Body of pancreas (tissue), 4 donors: ENCODE data around the gene MYO18B. TPM values are rescaled to one million over a fixed set of nuclear protein-coding genes. Genes with fewer than 3 reads are reported as not detected.

ENCODE experiments used
- ATAC-seq: fragments of 150-250 bp; one replicate; pipeline ENCODE4 v1.9.1; 2016
- DNase-seq, 4 donors: peaks; one replicate each; pipeline ENCODE4 v3.0.0-alpha.2; 2019
- H3K27ac ChIP-seq, 4 donors: fragments of 200-600 bp; sonication (generic); 1 replicate in 3 of 4; 2 replicates in 1 of 4; pipeline versions ENCODE4 v1.5.1 to v1.6.1; 2016 to 2019; ENCODE audit warnings: mild to moderate bottlenecking in 1 of 4, mixed read lengths in 1 of 4, moderate library complexity in 1 of 4
- H3K27me3 ChIP-seq, 2 donors: fragments of 200-600 bp; sonication (generic); one replicate each; pipeline ENCODE4 v1.6.0; 2016; ENCODE audit warnings: mild to moderate bottlenecking in 1 of 2
- H3K36me3 ChIP-seq, 2 donors: fragments of 200-600 bp; sonication (generic); replicated peaks in 1 of 2; 2 replicates each; pipeline ENCODE4 v1.5.1; 2016; ENCODE audit warnings: low read depth in 2 of 2; ENCODE audit not compliant: insufficient read depth in 1 of 2
- H3K4me1 ChIP-seq: fragments of 200-600 bp; sonication (generic); one replicate; pipeline ENCODE4 v1.6.0; 2016
- H3K4me3 ChIP-seq, 2 donors: fragments of 200-600 bp; sonication (generic); 1 replicate in 1 of 2; 2 replicates in 1 of 2; pipeline ENCODE4 v1.5.1; 2016 to 2019
- H3K9me3 ChIP-seq, 3 donors: fragments of 200-600 bp; sonication (generic); 1 replicate in 2 of 3; 2 replicates in 1 of 3; pipeline ENCODE4 v1.5.1; 2016
- CTCF ChIP-seq, 7 experiments: fragments of 450-650 bp in 4 of 7; fragments of 200-600 bp in 3 of 7; sonication (generic) in 3 of 7; IDR thresholded peaks; one replicate each; pipeline ENCODE4 v1.5.1; 2016 to 2019; ENCODE audit warnings: antibody characterized with exemption in 7 of 7
- POLR2A ChIP-seq, 3 donors: fragments of 450-650 bp; IDR thresholded peaks; one replicate each; pipeline ENCODE4 v1.6.1; 2016; ENCODE audit warnings: antibody characterized with exemption in 3 of 3, mild to moderate bottlenecking in 2 of 3
- WGBS, 2 donors: methylation state at CpG; one replicate each; pipeline ENCODE4 v1.1.5; 2017; 5-methylcytosine and 5-hydroxymethylcytosine counted together
- intact Hi-C: fragments of 100-400 bp; cut with DNase I; formaldehyde crosslinking; loops from one replicate; pipeline ENCODE4 v1.15.1; 2023
- total RNA-seq, 2 donors: library from RNA; depleted of rRNA; stranded (reverse); fragments of >200 nt; gene quantifications; one replicate each; pipeline ENCODE4 v1.1.0, GENCODE V29; 2016

Gene MYO18B
- total RNA-seq, 2 donors from 2014 or later: 1.3 TPM; not detected in 1

DNA sequence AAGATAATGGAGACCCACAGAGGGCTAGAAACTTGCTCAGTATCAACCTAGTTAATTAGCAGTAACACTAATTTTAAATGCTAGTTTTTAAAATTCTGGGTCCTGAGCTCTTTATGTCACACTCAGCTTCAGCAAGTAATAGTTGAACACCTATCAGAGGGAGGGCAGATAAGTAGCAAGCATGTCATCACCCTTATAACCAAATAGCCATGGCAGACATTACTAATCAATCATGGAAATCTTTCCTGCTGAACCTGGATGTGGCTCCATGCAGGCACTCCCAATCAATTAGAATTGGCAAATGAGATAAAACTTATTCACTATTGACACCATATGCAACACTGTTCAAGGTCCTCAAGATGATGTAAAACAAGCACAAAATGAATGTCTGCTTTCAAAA, 315.7 kb downstream of the MYO18B start:
- Histone ChIP-seq H3K9me3 (no peaks in the 10 kb centered on the region), H3K27ac (no peak overlapping the region), H3K4me3 (no peak overlapping the region), H3K27me3 (no peaks in the 10 kb centered on the region), H3K36me3 (no peaks in the 10 kb centered on the region), H3K4me1 (no peaks in the 10 kb centered on the region)
- no peak for ATAC-seq
- DNase-seq: no peak
- TF ChIP-seq CTCF (IDR thresholded peaks at IDR 0.05): no peak
- no peak for TF ChIP-seq POLR2A (IDR thresholded peaks at IDR 0.05)
- intact Hi-C loops: no loop called here

GRCh38 chr22:26064048-26064447, 322.1 kb downstream of the MYO18B start:
- intact Hi-C loops: no loop called here
- Histone ChIP-seq H3K36me3 (no peaks in the 10 kb centered on the region), H3K4me3 (no peak overlapping the region), H3K4me1 (no peaks in the 10 kb centered on the region), H3K27me3 (no peaks in the 10 kb centered on the region), H3K9me3 (no peaks in the 10 kb centered on the region), H3K27ac (no peak overlapping the region)
- DNase-seq (no peak), ATAC-seq (no peak)
- 34 to 40% methylated on average over 2 of the region's 2 CpGs for WGBS, 2 donors
- TF ChIP-seq CTCF (IDR thresholded peaks at IDR 0.05) (no peak), POLR2A (IDR thresholded peaks at IDR 0.05) (no peak)

- no peak overlapping the region for H3K4me3 ChIP-seq
- ATAC-seq: no peak
- H3K27me3 ChIP-seq: no peaks in the 10 kb centered on the region
- no peaks in the 10 kb centered on the region for H3K36me3 ChIP-seq
- no peak for DNase-seq
- TF ChIP-seq POLR2A (IDR thresholded peaks at IDR 0.05) (no peak), CTCF (IDR thresholded peaks at IDR 0.05) (no peak)
- H3K4me1 ChIP-seq: no peaks in the 10 kb centered on the region
- no peaks in the 10 kb centered on the region for H3K9me3 ChIP-seq
- H3K27ac ChIP-seq: no peak overlapping the region
- 26 to 31% methylated on average over 2 of the region's 2 CpGs for WGBS, 2 donors
- intact Hi-C loops: no loop called here
These were observed 323.9 kb downstream of the MYO18B start for GRCh38 chr22:26065847-26066246.

DNA sequence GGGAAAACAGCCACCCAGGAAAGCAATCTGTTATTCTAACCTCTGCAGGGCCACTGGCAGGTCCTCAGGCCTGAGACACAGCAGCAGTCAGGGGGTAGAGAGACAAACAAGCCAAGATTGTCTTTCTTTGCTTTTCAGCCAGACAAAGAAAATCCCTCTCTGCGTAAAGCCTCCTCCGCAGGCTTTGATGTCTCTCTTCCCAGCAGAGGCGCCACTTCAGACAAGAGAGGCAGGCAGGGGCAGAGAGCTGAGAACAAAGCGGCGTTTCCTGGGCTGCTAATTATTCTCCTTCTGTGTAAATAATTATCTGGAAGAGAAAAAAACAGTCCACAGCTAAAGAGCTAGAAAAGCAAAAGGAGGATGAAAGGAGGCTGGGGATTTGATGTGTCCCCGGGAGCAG, 324.5 kb downstream of the MYO18B start:
- no peak for DNase-seq
- Histone ChIP-seq H3K9me3 (no peaks in the 10 kb centered on the region), H3K27ac (no peak overlapping the region), H3K4me1 (no peaks in the 10 kb centered on the region), H3K36me3 (no peaks in the 10 kb centered on the region), H3K27me3 (no peaks in the 10 kb centered on the region), H3K4me3 (no peak overlapping the region)
- intact Hi-C loops: no loop called here
- no peak for ATAC-seq
- WGBS, 2 donors: 18 to 37% methylated on average over 6 of the region's 6 CpGs
- no peak for TF ChIP-seq POLR2A (IDR thresholded peaks at IDR 0.05)

DNA sequence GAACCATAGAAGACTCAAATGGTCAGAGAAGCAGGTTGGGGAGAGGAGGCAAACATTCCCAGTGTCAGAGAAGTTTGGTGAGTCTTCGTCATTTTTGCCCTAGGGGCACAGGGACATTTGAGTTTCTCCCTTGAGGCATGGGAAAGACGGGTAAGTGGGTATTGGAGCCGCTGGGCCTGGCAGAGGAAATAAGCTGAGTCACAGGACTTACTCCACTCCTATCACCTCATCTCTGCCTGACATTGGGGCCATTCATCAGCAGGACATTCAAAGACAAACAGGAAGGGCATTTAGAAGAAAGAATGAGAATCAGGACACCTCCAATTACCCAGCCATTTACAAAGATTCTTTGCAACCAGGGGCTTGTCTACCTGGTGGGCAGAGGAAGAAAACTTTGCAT, 326.6 kb downstream of the MYO18B start:
- H3K27me3 ChIP-seq: no peaks in the 10 kb centered on the region
- no peak for TF ChIP-seq CTCF (IDR thresholded peaks at IDR 0.05)

More for the DNA sequence above, 326.6 kb downstream of the MYO18B start:
- H3K4me3 ChIP-seq: no peak overlapping the region
- intact Hi-C loops: no loop called here
- no peaks in the 10 kb centered on the region for H3K4me1 ChIP-seq
- no peak for DNase-seq
- ATAC-seq: no peak
- WGBS, 2 donors: 33 to 43% methylated on average over 3 of the region's 3 CpGs
- no peaks in the 10 kb centered on the region for H3K9me3 ChIP-seq
- no peaks in the 10 kb centered on the region for H3K36me3 ChIP-seq
- no peak overlapping the region for H3K27ac ChIP-seq
